Measurements from ENCODE around the gene JAM2. TPM values are rescaled to one million over a fixed set of nuclear protein-coding genes. Genes with fewer than 3 reads are reported as not detected.
"Not testable (repeated sequence)": the region's sequence is repeated elsewhere in the genome, so short reads cannot be mapped to it uniquely, and the experiment has no call there.

Gene JAM2, protein sequence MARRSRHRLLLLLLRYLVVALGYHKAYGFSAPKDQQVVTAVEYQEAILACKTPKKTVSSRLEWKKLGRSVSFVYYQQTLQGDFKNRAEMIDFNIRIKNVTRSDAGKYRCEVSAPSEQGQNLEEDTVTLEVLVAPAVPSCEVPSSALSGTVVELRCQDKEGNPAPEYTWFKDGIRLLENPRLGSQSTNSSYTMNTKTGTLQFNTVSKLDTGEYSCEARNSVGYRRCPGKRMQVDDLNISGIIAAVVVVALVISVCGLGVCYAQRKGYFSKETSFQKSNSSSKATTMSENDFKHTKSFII
- under 1 TPM in 1 of 2 experiments, not detected in 1; 0.05 TPM for total RNA-seq

DNA sequence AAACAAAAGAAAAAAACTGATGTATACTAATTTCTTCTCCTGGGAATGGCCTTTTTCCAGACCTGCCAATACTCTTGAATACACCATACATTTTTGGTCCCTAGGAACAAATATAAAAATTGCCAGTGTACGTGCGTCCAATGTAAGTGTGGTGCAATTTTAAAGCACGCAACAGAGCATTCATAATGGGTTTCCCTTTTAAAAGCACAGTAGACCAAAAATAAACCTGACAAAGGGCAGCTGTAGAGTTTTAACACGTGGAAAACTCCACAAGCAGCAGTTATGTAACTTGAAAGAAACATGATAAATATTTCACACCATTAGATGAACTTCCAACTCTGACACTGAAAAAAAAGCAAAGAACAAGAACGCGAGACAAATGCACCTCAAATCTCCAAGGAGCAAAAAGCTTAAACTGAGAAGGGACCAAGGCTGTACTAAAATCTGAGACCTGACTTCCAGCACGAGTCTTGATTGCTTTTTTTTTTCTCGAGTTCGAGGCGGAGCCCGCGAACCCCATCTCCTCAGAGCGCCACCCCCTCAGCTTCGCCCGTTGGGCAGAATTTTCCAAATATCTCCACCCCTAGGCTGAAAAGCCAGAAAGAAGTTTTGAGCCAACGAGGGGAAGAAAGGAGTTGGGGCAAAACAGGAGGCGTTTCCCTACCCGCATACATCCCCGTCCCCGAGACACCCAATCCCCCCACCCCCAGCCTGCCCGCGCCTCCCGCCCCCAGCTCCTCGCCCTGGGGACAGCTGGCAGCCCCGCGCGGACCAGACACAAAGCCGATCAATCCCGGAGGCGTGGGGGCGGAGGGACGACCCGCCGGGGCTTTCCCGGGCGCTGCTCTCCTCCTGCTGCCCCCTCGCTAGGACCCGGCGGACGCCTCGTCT, at the start of gene JAM2:
TSS of gene JAM2 (plus strand) at position 599 of the 891 bp plus-strand sequence. CDS start 564 bp downstream, outside the sequence.
- Mint-ChIP-seq H3K27me3 (ENCODE audit: low read depth) (peaks cover 51% of the 10 kb centered on the region), H3K4me3 (peak within 1 kb of the TSS; percentile 59), H3K36me3 (ENCODE audit: low read depth) (no peaks in the 10 kb centered on the region), H3K27ac (no peak within 1 kb of the TSS), H3K9me3 (ENCODE audit: insufficient read depth) (no peaks in the 10 kb centered on the region), H3K4me1 (ENCODE audit: low read depth) (peaks cover 14% of the 10 kb centered on the region)
- CTCF ChIA-PET, result interaction anchor here (0.7 to 1.3 kb wide), 4 partner anchors 10 to 248 kb away, joined by 3 to 4 read pairs (median 3); no protein-coding TSS in a partner anchor
- DNase-seq, result peak; percentile 33
- POLR2A ChIA-PET, result interaction anchor here (0.7 kb wide), 1 partner anchor 794 kb away, joined by 3 read pairs; no protein-coding TSS in a partner anchor
- peak; percentile 67 for ATAC-seq

DNA sequence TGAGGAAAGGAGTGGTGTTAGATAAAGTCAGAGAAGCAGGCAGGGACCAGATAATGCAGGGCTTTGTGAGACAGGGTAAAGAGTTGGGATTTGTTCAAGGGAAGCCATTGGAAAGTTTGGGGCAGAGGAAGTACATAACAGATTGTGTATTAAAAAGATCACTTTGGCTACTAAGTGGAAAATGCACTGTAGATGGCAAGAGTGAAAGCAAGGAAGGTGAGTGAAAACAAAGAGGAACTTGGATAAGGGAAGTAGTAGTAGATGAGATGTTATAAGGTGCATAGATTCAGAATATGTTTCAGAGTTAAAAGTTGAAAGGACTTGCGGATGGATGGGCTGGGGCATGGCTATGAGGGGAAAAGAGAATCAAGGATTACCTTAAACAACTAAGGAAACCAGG, 49.2 kb upstream of the JAM2 start:
- ChIA-PET CTCF (no interaction called here), POLR2A (interaction anchor here (0.9 kb wide), 1 partner anchor 8 kb away, joined by 3 read pairs; no protein-coding TSS in a partner anchor)
- H3K27me3 Mint-ChIP-seq (ENCODE audit: low read depth), result no peaks in the 10 kb centered on the region
- no peak overlapping the region for H3K27ac Mint-ChIP-seq
- DNase-seq (no peak), ATAC-seq (no peak)
- H3K4me1 Mint-ChIP-seq (ENCODE audit: low read depth), result peaks cover 1% of the 10 kb centered on the region
- H3K4me3 Mint-ChIP-seq, result no peak overlapping the region
- H3K9me3 Mint-ChIP-seq (ENCODE audit: insufficient read depth), result no peaks in the 10 kb centered on the region
- H3K36me3 Mint-ChIP-seq (ENCODE audit: low read depth), result peaks cover 65% of the 10 kb centered on the region

DNA sequence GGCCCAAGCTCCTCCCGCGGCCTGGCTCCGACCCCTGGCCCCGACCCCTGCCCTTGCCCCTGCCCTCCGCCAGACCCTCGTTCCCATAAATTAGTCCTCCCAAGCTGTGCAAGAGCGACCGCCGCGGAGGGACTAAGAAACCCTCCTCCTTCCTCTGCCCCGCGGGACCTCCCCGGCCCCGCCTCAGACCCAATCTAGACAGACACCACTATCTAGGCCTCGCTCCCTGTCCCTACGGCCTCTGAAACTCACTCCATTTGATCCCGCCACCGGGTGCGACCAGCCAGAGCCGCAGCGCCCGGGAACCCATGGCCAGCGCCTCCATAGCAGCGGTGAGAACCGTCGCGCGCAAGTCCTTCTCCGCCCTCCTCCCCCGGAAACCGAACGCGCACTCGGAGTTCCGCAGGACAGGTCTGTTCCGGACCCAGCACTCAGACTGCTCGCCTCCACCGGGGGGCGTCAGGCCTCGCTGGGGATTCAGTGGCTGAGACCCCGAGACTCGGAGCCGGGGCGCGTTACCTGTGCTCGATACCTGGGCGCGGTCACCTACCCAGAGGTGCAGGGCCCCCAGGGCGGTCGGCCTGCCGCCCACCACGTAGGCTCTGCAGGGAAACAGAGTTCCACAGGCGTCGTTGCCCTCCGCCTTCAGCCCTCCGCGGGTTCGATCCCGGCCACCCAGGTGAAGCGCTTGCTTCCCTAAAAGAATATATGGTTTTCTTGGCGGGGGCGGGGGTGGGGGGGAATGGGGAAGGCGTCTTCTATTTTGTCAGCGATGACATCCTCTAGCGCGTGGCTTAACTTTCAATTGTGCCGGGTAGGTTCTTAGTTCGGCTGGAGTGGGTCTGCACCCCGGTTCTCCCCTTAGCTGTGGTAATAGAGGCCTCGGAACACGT, 31.7 kb upstream of the JAM2 start, which contains the start of gene MRPL39:
TSS of gene MRPL39 (minus strand) at position 331 of the 893 bp plus-strand sequence. CDS start at position 325, 6 bp downstream.
- Mint-ChIP-seq H3K27ac (peak within 1 kb of the TSS; percentile 99), H3K27me3 (ENCODE audit: low read depth) (no peaks in the 10 kb centered on the region), H3K36me3 (ENCODE audit: low read depth) (peaks cover 30% of the 10 kb centered on the region), H3K4me1 (ENCODE audit: low read depth) (peaks cover 36% of the 10 kb centered on the region), H3K9me3 (ENCODE audit: insufficient read depth) (no peaks in the 10 kb centered on the region), H3K4me3 (peak within 1 kb of the TSS; percentile 100)
- CTCF ChIA-PET, result interaction anchor here (0.8 to 3.5 kb wide), 40 partner anchors 9 to 1110 kb away, joined by 3 to 46 read pairs (median 6); no protein-coding TSS in a partner anchor
- POLR2A ChIA-PET, result interaction anchor here (0.9 to 2.2 kb wide), 5 partner anchors 29 to 186 kb away, joined by 4 to 14 read pairs (median 5); partner anchors contain the start of genes ATP5PF and GABPA
- ATAC-seq, result peak; percentile 96
- peak; percentile 92 for DNase-seq

DNA sequence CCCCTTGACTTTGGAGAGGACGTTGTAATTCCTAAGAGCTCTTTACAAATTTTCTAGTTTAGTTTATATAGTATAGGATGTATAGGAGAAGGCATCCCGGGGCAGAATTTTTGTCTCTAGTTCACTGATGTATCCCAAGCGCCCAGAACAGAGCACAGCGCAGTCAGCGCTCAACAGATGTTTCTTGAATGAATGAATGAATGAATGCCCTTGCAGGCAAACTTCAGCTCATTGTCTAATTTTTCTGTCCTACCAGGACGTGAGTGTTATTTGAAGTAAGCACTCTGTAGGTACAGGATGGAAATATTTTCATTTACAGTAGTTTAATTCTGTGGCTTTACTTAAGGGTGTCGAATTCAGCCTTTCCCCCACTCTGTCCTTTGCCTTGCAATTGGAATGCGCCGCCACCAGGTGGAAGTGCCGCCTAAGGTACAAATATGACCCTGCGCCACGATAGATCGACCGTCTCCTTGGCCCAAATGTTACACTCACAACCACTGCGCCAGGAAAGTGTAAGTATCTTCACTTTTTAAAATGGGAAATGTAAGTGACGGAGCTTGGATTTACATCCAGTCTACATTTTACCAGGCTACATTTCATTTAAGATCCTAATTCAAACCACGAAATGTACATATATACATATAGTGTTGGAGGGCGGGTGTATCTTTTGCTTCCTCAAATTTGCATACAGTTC, 30.9 kb upstream of the JAM2 start:
- peaks cover 3% of the 10 kb centered on the region for H3K27me3 Mint-ChIP-seq (ENCODE audit: low read depth)
- ATAC-seq (peak; percentile 76), DNase-seq (peak; percentile 83)
- peaks cover 25% of the 10 kb centered on the region for H3K36me3 Mint-ChIP-seq (ENCODE audit: low read depth)
- CTCF ChIA-PET, result interaction anchor here (0.6 to 3.5 kb wide), 52 partner anchors 8 to 1109 kb away, joined by 3 to 46 read pairs (median 4); partner anchors contain the start of genes ATP5PF, GABPA and JAM2
- peaks cover 35% of the 10 kb centered on the region for H3K4me1 Mint-ChIP-seq (ENCODE audit: low read depth)
- POLR2A ChIA-PET, result interaction anchor here (0.9 to 2.2 kb wide), 5 partner anchors 29 to 187 kb away, joined by 4 to 14 read pairs (median 5); partner anchors contain the start of genes ATP5PF and GABPA
- peak overlapping the region; percentile 99 for H3K27ac Mint-ChIP-seq
- H3K4me3 Mint-ChIP-seq, result peak overlapping the region; percentile 100
- H3K9me3 Mint-ChIP-seq (ENCODE audit: insufficient read depth), result no peaks in the 10 kb centered on the region

DNA sequence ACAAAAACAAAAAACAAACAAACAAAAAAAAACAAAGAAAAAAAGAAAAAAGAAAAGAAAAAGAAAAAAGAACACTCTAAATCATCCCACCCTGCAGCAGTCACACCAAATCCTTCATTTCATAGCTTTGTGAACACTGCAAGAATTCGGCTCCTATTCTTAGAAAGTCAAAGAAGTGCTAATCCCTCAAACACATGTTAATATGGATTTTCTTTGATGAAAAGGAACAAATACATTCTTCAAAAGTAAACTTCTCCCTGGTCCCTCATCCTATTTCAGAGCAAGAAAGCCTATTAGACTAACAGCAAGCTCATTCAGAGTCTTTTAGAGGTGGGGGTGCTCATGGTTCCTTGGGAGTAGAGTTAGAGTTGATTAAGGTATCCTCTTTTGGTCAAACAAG, 24.6 kb upstream of the JAM2 start:
- ATAC-seq (no peak), DNase-seq (no peak)
- Mint-ChIP-seq H3K4me1 (ENCODE audit: low read depth) (no peaks in the 10 kb centered on the region), H3K27ac (no peak overlapping the region), H3K36me3 (ENCODE audit: low read depth) (no peaks in the 10 kb centered on the region), H3K9me3 (ENCODE audit: insufficient read depth) (no peaks in the 10 kb centered on the region), H3K4me3 (no peak overlapping the region), H3K27me3 (ENCODE audit: low read depth) (peaks cover 6% of the 10 kb centered on the region)
- ChIA-PET POLR2A (no interaction called here), CTCF (no interaction called here)

DNA sequence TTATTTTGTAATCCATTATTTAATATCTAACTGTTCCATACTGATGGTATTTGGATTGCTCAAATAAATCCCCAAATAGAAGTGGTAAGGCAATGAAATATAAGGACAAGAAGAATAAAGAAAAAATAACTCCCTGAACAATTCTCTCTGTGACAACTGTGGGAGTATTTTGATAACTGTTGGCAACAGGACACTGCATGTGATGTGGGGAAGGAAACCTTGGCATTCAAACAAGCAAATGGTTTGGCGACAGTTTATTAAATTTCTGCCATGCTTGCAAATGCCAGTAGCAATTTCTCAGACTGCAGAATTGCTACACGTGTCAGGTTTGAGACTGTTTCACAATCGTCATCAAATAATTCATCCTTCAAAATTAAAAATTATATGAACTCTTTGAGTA, 23.2 kb upstream of the JAM2 start:
- no peak overlapping the region for H3K4me3 Mint-ChIP-seq
- ChIA-PET POLR2A (no interaction called here), CTCF (no interaction called here)
- H3K27me3 Mint-ChIP-seq (ENCODE audit: low read depth), result peaks cover 6% of the 10 kb centered on the region
- H3K36me3 Mint-ChIP-seq (ENCODE audit: low read depth), result no peaks in the 10 kb centered on the region
- no peaks in the 10 kb centered on the region for H3K9me3 Mint-ChIP-seq (ENCODE audit: insufficient read depth)
- no peak for DNase-seq
- no peak for ATAC-seq
- H3K4me1 Mint-ChIP-seq (ENCODE audit: low read depth), result no peaks in the 10 kb centered on the region
- H3K27ac Mint-ChIP-seq, result no peak overlapping the region

DNA sequence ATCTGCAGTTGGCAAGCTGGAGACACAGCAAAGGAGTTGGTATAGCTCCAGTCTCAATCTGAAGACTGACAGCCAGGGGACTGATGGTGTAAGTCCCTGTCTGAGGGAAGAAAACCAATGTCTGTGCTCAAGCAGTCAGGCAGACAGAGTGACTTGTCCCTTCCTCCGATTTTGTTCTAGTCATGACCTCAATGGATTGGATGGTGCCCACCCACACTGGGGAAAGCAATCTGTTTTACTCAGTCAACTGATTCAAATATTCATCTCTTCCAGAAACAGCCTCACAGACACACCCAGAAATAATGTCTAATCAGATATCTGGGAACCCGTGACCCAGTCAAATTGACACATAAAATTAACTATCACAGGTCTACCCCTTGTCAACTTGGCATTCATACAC, 19.9 kb upstream of the JAM2 start:
- ChIA-PET CTCF (no interaction called here), POLR2A (no interaction called here)
- no peak overlapping the region for H3K4me3 Mint-ChIP-seq
- peaks cover 5% of the 10 kb centered on the region for H3K27me3 Mint-ChIP-seq (ENCODE audit: low read depth)
- DNase-seq (no peak), ATAC-seq (no peak)
- no peaks in the 10 kb centered on the region for H3K9me3 Mint-ChIP-seq (ENCODE audit: insufficient read depth)
- no peaks in the 10 kb centered on the region for H3K36me3 Mint-ChIP-seq (ENCODE audit: low read depth)
- no peak overlapping the region for H3K27ac Mint-ChIP-seq
- H3K4me1 Mint-ChIP-seq (ENCODE audit: low read depth), result no peaks in the 10 kb centered on the region

DNA sequence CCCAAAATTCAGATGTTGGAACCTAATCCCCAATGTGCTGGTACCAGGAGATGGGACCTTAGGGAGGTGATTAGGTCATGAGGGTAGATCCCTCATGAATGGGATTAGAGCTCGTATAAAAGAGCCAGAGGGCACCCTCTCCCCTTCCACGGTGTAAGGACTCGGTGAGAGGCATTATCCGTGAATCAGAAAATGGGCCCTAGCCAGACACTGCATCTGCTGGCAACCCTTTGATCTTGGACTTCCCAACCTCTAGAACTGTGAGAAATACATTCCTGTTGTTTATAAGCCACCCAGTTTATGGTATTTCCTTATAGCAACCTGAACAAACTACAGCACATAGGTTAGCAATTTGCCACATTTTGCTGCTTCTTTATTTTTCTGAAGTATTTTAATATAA, 14.5 kb upstream of the JAM2 start:
- no peak overlapping the region for H3K4me3 Mint-ChIP-seq
- H3K27ac Mint-ChIP-seq, result no peak overlapping the region
- DNase-seq, result no peak
- ChIA-PET CTCF (no interaction called here), POLR2A (no interaction called here)
- no peaks in the 10 kb centered on the region for H3K36me3 Mint-ChIP-seq (ENCODE audit: low read depth)
- no peak for ATAC-seq
- peaks cover 5% of the 10 kb centered on the region for H3K27me3 Mint-ChIP-seq (ENCODE audit: low read depth)
- no peaks in the 10 kb centered on the region for H3K9me3 Mint-ChIP-seq (ENCODE audit: insufficient read depth)
- H3K4me1 Mint-ChIP-seq (ENCODE audit: low read depth), result no peaks in the 10 kb centered on the region

DNA sequence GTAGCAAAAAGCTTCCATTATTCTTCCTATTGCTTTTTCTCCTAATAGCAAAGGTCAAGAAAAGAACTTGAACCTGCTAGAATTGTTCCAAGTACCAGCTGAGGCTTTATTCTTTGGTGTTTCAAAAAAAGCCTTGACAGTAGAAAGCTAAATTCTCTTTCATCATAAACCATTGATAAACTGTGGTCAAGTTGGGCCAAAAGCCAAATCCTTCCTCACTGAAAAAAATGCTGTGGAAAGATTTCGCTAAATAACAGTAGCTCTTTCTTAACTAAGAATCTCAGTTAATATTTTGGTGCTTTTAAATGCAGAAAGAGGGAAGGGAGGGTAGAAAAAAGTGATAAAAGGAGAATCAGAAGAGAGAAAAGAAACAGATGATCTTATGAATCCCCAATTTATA, 14.0 kb upstream of the JAM2 start:
- no peak for ATAC-seq

DNA sequence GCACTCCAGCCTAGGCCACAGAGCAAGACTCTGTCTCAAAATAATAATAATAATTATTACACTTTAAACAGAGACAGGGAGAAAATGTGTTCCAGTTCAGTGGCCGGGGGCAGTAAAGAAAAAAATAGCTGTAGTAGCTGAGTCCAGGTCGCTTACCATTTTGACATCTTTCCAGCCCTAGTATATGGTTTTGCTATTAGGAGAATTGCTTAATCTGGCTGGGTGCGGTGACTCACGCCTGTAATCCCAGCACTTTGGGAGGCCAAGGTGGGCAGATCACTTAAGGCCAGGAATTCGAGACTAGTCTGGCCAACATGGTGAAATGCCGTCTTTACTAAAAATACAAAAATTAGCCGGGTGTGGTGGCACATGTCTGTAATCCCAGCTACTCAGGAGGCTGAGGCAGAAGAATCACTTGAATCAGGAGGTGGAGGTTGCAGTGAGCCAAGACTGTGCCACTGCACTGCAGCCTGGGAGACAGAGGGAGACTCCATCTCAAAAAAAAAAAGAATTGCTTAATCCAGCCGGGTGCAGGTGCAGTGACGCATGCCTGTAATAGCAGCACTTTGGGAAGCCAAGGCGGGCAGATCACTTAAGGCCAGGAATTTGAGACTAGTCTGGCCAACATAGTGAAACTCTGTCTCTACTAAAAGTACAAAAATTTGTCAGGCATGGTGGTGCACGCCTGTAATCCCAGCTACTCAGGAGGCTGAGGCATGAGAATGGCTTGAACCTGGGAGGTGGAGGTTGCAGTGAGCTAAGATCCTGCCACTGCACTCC, 13.1 kb upstream of the JAM2 start:
- H3K9me3 Mint-ChIP-seq (ENCODE audit: insufficient read depth); H3K27me3 Mint-ChIP-seq (ENCODE audit: low read depth); H3K4me1 Mint-ChIP-seq (ENCODE audit: low read depth); H3K4me3 Mint-ChIP-seq; H3K27ac Mint-ChIP-seq; H3K36me3 Mint-ChIP-seq (ENCODE audit: low read depth); POLR2A ChIA-PET; ATAC-seq; DNase-seq: not testable (repeated sequence)
- CTCF ChIA-PET, result interaction anchor here (1.4 kb wide), 1 partner anchor 21 kb away, joined by 3 read pairs; no protein-coding TSS in a partner anchor

More for the DNA sequence above, 14.0 kb upstream of the JAM2 start:
- Mint-ChIP-seq H3K4me1 (ENCODE audit: low read depth) (no peaks in the 10 kb centered on the region), H3K27me3 (ENCODE audit: low read depth) (peaks cover 5% of the 10 kb centered on the region), H3K4me3 (no peak overlapping the region), H3K36me3 (ENCODE audit: low read depth) (no peaks in the 10 kb centered on the region), H3K27ac (no peak overlapping the region), H3K9me3 (ENCODE audit: insufficient read depth) (no peaks in the 10 kb centered on the region)
- DNase-seq, result no peak
- ChIA-PET CTCF (no interaction called here), POLR2A (no interaction called here)
